Osteocyte (in vitro differentiated cells): ENCODE measurements around the gene LAMTOR3. TPM values are rescaled to one million over a fixed set of nuclear protein-coding genes. Genes with fewer than 3 reads are reported as not detected.
A peak's percentile ranks its signal among the peaks of the same experiment; 100 is the strongest.

ENCODE experiments used
- DNase-seq: peaks from one replicate; pipeline ENCODE4 v3.0.0; 2021; ENCODE audit warnings: mixed read lengths; ENCODE audit not compliant: unreplicated experiment; ENCODE audit errors: extremely low spot score
- H3K27ac Mint-ChIP-seq: one replicate; pipeline ENCODE4 v1.8.0; 2021; ENCODE audit warnings: mild to moderate bottlenecking, mixed read lengths; ENCODE audit not compliant: unreplicated experiment
- H3K27me3 Mint-ChIP-seq: one replicate; pipeline ENCODE4 v1.8.0; 2021; ENCODE audit warnings: mixed read lengths; ENCODE audit not compliant: unreplicated experiment
- H3K36me3 Mint-ChIP-seq: one replicate; pipeline ENCODE4 v1.8.0; 2021; ENCODE audit warnings: mixed read lengths; ENCODE audit not compliant: unreplicated experiment
- H3K4me1 Mint-ChIP-seq: one replicate; pipeline ENCODE4 v1.8.0; 2021; ENCODE audit warnings: mixed read lengths; ENCODE audit not compliant: unreplicated experiment
- H3K4me3 Mint-ChIP-seq: one replicate; pipeline ENCODE4 v1.8.0; 2021; ENCODE audit warnings: mild to moderate bottlenecking, moderate library complexity, mixed read lengths; ENCODE audit not compliant: unreplicated experiment
- H3K9me3 Mint-ChIP-seq: one replicate; pipeline ENCODE4 v1.8.0; 2021; ENCODE audit warnings: mixed read lengths; ENCODE audit not compliant: unreplicated experiment
- long read RNA-seq: library from polyadenylated mRNA; unstranded; transcript quantifications from one replicate; pipeline ENCODE4 v2.0.0, GENCODE V29; 2021
- total RNA-seq: library from RNA; stranded (reverse); gene quantifications from 2 replicates; pipeline ENCODE4 v1.2.1, GENCODE V29; 2021
- TF ChIP-seq, protein P1 (sequence below): fragments of 200-600 bp; sonication (generic); IDR thresholded peaks from 2 replicates; pipeline ENCODE4 v1.5.0; 2021; ENCODE audit warnings: antibody characterized with exemption, mild to moderate bottlenecking, moderate library complexity

Gene LAMTOR3
- 38.2 and 44.7 TPM in 2 replicates for total RNA-seq
- long read RNA-seq, full-length matches to known transcripts = 232 of 255 reads
- long read RNA-seq, partial matches to known transcripts = 19 of 255 reads
- long read RNA-seq, other reads (novel, unspliced or antisense) = 4 of 255 reads

DNA sequence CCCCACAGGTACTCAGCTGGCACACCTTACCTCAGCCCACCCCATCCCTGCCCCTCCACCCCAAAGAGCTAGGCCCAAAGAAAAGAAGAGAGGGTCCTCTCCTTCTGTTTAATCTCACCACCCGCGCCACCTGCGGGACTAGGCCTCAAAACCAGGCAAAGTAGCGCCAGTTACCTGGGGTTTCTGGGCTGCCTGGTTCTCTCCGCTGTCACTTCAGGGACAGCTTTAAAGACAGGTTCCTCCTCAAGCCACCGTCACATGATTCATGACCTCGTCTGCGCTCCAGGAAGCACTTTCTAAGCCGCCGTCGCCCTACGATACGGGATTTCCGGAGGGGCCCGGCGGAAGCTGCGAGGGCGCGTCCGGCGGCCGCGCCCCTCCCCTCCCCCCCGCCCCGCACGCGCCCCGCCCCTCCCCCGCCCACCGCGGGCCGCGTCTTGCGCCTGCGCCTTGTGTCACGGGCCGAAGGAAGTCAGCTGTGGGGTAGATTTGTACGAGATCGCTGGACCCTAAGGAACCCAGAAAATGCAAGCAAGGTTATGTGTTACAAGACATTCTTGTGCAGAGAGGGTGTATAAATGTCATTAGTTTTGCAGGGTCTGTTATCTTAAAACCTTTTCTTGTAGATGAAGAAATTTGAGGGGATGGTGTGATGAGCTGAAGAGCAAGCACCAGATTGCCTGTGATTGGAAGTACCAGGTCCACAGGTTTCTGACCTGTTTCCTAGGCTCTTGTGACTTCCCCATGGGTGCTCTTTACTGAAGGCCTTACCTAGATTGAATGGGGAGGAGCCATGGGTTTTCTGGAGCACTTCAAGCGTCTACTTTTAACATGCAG, at the start of gene LAMTOR3:
Gene LAMTOR3, minus strand, starts transcription at position 267 of the 837 bp plus-strand sequence. CDS start 464 bp downstream, outside the sequence.
- TF ChIP-seq, protein P1, sequence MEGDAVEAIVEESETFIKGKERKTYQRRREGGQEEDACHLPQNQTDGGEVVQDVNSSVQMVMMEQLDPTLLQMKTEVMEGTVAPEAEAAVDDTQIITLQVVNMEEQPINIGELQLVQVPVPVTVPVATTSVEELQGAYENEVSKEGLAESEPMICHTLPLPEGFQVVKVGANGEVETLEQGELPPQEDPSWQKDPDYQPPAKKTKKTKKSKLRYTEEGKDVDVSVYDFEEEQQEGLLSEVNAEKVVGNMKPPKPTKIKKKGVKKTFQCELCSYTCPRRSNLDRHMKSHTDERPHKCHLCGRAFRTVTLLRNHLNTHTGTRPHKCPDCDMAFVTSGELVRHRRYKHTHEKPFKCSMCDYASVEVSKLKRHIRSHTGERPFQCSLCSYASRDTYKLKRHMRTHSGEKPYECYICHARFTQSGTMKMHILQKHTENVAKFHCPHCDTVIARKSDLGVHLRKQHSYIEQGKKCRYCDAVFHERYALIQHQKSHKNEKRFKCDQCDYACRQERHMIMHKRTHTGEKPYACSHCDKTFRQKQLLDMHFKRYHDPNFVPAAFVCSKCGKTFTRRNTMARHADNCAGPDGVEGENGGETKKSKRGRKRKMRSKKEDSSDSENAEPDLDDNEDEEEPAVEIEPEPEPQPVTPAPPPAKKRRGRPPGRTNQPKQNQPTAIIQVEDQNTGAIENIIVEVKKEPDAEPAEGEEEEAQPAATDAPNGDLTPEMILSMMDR = no peak
- Mint-ChIP-seq H3K36me3 (peaks cover 6% of the 10 kb centered on the region), H3K4me1 (peaks cover 44% of the 10 kb centered on the region), H3K9me3 (no peaks in the 10 kb centered on the region), H3K27ac (peak within 1 kb of the TSS; percentile 97), H3K27me3 (no peaks in the 10 kb centered on the region), H3K4me3 (peak within 1 kb of the TSS; percentile 97)
- DNase-seq = peak; percentile 95

- Mint-ChIP-seq H3K9me3 (peaks cover 13% of the 10 kb centered on the region), H3K4me1 (peaks cover 7% of the 10 kb centered on the region), H3K27me3 (no peaks in the 10 kb centered on the region), H3K27ac (no peak overlapping the region), H3K36me3 (peaks cover 23% of the 10 kb centered on the region), H3K4me3 (no peak overlapping the region)
- TF ChIP-seq, protein P1 = no peak
- no peak for DNase-seq
Measured at GRCh38 chr4:99938243-99938753, 44.1 kb upstream of the LAMTOR3 start.

- H3K4me3 Mint-ChIP-seq = no peak overlapping the region
- H3K4me1 Mint-ChIP-seq = no peaks in the 10 kb centered on the region
- TF ChIP-seq, protein P1 = no peak
- no peaks in the 10 kb centered on the region for H3K27me3 Mint-ChIP-seq
- no peak for DNase-seq
- peaks cover 36% of the 10 kb centered on the region for H3K36me3 Mint-ChIP-seq
- H3K27ac Mint-ChIP-seq = no peak overlapping the region
- peaks cover 21% of the 10 kb centered on the region for H3K9me3 Mint-ChIP-seq
Measured at GRCh38 chr4:99934891-99935290, 40.7 kb upstream of the LAMTOR3 start.

DNA sequence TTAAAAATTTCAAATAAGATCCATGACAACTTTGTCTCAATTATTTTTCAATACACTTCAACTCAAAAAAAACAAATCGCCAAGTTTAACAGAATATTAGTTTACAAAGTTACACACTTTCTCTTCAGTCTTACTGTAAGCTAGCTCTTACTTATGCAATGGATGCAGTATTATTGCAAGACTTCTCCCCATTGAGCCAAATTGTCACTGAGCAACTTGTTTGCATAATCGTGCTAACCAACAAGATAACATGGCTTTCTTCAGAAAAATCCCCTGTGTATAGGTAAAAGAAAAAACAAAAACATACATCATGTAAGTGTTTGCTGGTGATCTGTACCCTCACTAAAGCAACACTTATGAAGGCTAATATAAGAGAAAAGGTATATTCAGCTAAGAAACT, 33.3 kb upstream of the LAMTOR3 start:
- no peak overlapping the region for H3K27ac Mint-ChIP-seq
- H3K36me3 Mint-ChIP-seq = peaks cover 24% of the 10 kb centered on the region
- peaks cover 4% of the 10 kb centered on the region for H3K9me3 Mint-ChIP-seq
- no peak overlapping the region for H3K4me3 Mint-ChIP-seq
- no peaks in the 10 kb centered on the region for H3K27me3 Mint-ChIP-seq
- DNase-seq = no peak
- H3K4me1 Mint-ChIP-seq = no peaks in the 10 kb centered on the region
- TF ChIP-seq, protein P1 = no peak

DNA sequence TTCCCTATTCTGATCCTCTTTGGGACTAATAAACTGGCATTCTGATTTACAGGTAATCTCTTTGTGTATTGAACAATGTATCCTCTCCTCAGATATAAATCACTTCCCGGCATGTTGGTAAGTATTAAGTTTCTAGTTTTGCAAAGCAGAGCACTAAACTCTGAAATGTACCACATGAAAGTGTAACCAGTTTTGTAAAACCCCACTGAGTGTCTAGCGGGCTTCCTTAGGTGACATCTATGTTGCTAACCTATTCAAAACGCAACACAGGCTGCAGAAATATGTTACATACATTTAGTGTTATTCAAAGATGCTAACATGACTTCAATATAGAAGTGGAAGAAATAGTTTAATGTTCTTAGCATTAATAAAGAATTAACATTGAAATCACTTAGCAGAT, 26.9 kb upstream of the LAMTOR3 start:
- Mint-ChIP-seq H3K36me3 (peaks cover 34% of the 10 kb centered on the region), H3K4me3 (no peak overlapping the region), H3K9me3 (peaks cover 10% of the 10 kb centered on the region), H3K27me3 (no peaks in the 10 kb centered on the region), H3K4me1 (no peaks in the 10 kb centered on the region), H3K27ac (no peak overlapping the region)
- DNase-seq = no peak
- TF ChIP-seq, protein P1 = no peak
